Stimulated activated CD4-positive, alpha-beta T cell treated with anti-CD3 and anti-CD28 coated beads, Interleukin-4, amount 100 ng/mL, for 4 hours (primary cell): ENCODE data around the gene ATP5F1D.
A peak's percentile ranks its signal among the peaks of the same experiment; 100 is the strongest.

ENCODE experiments used
- DNase-seq, 2 experiments: peaks; one replicate each; pipeline ENCODE4 v3.0.0-alpha.2; 2020

ATP5F1D gene

GRCh38 chr19:1248139-1248785 is 6.7 kb downstream of the ATP5F1D start, which contains the start of gene MIDN:
Gene MIDN (plus strand): TSS chr19:1248583. CDS start chr19:1250297, 1,714 bp downstream.
- DNase-seq: peak; percentile 65 to 67

- DNase-seq: peak; percentile 82 to 85
Observed at GRCh38 chr19:1248786-1249297, 7.3 kb downstream of the ATP5F1D start.

GRCh38 chr19:1249298-1249989 is 7.9 kb downstream of the ATP5F1D start:
- peak; percentile 94 to 96 for DNase-seq

- no peak for DNase-seq
Observed at GRCh38 chr19:1249990-1250436, 8.5 kb downstream of the ATP5F1D start.

DNA sequence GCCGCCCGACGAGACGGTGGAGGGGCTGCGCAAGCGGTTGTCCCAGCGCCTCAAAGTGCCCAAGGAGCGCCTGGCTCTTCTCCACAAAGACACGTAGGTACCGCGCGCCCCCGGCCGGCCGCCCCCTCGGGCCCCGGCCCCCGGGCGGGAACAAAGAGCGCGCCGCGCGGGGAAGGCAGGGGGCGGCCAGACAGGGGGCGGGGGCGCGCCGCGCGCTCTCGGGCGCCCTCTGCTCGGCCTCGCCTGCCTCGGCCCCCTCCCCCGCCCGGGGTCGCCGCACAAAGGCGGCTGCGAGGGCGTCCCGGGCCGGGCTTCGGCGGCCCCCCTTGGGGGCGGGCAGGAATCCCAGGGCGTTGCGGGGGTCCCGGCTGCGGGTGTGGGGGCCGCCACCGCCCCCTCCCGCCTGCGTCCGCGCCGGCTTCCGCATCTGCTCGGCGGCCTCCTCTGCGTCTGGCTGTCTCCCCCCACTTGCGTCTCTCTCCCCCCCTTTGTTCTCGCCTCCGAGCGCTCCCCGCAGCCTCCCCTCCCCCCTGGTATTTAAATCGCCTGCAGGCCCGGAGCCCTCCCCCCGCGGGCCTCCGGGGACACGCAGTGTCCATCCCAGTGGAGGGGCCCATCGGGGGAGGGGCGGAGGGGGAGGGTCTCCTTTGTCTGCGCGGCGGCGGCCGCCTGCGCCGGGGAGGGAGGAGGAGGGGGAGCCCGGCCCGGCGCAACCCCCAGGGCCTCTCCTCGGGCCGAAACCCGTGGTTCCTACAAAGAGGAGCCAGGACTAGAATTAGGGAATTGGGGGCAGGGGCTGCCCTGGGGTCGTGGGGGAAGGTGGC is 9.1 kb downstream of the ATP5F1D start:
- peak in 1 of 2 experiments; percentile 60 for DNase-seq

GRCh38 chr19:1251330-1252220 is 10.0 kb downstream of the ATP5F1D start:
- peak; percentile 58 to 62 for DNase-seq

- peak in 1 of 2 experiments; percentile 59 for DNase-seq
Observed at GRCh38 chr19:1252221-1252820, 10.8 kb downstream of the ATP5F1D start.

GRCh38 chr19:1252821-1253513 is 11.4 kb downstream of the ATP5F1D start:
- peak; percentile 66 to 68 for DNase-seq

DNA sequence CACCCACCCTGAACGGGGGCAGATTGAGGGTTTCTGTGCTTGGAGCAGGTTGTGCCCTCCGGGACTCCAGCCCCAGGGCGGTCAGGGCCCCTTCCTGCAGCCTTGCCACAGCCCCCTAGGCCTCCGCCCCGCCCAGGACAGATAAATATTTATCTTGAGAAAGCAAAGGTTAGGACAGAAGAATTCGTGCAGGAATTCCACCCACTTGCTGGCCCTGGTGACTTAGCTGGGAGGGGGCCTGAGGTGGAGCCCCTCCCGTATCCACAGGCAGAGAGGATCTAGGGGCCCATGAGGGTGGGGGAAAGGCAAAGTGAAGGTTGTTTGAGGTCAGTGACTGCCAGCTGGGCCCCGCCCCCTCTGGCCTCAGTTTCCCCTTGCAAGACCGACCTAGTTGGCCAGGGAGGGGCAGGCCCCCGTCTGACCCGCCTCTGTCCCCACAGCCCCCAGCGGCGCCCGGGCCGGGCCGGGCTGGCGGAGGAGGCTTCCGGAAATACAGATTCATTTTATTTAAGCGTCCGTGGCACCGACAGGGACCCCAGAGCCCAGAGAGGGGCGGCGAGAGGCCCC is 12.0 kb downstream of the ATP5F1D start:
- no peak for DNase-seq

DNA sequence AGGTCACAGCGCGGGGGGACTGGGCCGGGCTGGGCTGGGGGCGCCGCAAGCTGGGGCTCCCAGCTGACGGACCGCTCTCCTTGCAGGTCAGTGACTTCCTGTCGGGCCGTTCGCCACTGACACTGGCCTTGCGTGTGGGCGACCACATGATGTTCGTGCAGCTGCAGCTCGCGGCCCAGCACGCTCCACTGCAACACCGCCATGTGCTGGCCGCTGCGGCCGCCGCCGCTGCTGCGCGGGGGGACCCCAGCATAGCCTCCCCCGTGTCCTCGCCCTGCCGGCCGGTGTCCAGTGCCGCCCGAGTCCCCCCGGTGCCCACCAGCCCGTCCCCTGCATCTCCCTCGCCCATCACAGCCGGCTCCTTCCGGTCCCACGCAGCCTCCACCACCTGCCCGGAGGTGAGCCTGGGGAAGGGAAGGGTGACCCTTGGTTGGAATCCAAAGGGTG is 12.6 kb downstream of the ATP5F1D start:
- DNase-seq: no peak

GRCh38 chr19:1254530-1255185 is 13.1 kb downstream of the ATP5F1D start:
- no peak for DNase-seq

DNA sequence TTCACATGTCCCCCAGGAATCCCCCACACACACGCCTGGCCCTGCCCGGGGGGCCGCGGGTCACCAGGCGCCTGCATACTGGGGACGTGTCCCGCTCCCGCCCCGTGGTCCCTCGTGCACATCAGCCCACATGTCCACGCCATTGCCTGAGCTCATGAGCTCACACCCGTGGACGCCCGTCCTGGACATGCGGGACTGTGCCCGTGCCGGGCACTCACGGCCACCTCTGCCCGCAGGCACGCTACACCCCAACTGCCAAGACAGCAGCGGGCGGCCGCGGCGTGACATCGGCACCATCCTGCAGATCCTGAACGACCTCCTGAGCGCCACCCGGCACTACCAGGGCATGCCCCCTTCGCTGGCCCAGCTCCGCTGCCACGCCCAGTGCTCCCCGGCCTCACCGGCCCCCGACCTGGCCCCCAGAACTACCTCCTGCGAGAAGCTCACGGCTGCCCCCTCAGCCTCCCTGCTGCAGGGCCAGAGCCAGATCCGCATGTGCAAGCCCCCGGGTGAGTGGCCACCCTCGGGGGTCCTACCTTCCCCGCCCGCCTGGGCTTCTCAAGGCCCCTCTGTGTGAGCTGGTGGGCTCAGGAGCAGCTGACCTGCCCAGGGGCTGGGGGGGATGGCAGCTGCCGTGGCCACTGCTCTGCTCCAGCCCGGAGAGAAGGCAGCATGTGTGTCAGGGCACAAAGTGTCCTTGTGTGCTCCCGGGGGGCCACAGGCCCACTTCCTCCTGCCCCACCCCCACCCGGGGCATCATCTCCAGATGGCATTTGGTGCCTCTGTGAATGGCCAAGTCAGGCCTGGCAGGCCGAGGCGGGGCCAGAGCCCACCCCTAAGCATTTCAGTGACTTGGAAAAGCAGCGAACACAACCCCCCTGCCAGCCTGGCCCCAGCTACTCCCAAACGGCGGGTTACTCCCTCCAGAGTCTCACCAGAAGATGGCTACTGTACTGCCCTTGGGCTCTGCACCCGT is 13.9 kb downstream of the ATP5F1D start:
- DNase-seq: no peak

DNA sequence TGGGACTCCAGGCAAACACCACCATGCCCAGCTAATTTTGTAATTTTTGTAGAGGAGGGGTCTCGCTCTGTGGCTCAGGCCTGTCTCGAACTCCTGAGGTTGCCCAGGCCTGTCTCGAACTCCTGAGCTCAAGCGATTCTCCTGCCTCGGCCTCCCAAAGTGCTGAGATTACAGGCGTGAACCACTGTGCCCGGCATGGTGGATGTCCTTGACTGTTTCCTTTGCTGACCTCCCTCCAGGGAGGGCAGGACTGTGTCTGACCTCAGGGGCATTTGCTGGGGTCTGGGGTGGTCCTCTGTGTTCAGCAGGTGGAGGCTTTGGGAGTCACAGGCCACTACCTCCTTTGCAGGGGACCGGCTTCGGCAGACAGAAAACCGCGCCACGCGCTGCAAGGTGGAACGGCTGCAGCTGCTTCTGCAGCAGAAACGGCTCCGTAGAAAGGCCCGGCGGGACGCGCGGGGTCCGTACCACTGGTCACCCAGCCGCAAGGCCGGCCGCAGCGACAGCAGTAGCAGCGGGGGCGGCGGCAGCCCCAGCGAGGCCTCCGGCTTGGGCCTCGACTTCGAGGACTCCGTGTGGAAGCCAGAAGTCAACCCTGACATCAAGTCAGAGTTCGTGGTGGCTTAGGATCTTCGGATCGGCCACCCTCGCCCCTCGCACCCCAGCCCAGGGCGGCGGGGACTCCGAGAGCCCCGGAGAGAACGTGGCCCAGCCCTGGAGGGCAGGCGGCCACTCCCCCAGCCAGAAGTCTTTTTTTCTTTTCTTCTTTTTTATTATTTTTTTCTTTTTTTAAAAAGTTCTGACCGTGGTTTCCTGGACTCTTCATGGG is 15.3 kb downstream of the ATP5F1D start:
- no peak for DNase-seq

- DNase-seq: no peak
Observed at GRCh38 chr19:1257475-1258162, 16.1 kb downstream of the ATP5F1D start.

GRCh38 chr19:1258163-1258492 is 16.6 kb downstream of the ATP5F1D start:
- no peak for DNase-seq

- DNase-seq: no peak
Observed at GRCh38 chr19:1258707-1259205, 17.2 kb downstream of the ATP5F1D start.

DNA sequence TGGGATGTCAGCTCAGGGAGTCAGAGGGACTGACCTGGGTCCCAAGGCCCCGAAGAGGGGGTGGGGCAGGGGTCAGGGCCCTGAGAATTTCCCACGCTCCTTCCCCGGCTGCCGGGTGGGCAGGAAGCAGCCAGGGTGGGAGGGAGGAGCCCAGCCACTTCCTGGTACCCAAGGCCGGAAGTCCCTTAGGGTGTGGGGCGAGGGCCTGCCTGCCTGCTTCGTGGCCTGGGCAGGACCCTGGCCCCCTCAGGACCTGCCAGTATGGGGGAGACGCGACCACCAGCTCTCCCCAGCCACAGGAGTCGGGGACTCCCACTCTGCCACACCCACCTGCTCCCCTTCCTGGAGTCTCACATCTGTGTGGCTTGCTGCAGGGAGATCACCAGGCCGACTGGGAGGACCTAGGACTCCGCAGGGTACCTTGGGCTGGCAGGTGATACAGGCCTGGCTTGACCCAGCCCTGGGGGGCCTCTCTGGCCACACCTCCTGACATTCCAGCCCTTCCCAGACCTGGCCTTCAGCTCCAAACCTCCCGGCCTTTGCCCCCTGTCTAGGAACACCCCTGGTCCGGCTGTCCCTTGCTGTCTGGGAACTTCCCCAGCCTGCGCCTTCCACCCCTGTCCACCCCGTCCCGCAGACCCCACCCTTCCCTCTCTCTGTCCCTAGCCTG is 17.8 kb downstream of the ATP5F1D start:
- peak; percentile 59 to 62 for DNase-seq
